WI38 (cell line): ENCODE results near the gene FBN1.

Experiments
- H3K4me3 ChIP-seq: 2 replicates; pipeline ENCODE4 v1.5.1; 2011; ENCODE audit warnings: low read depth, mild to moderate bottlenecking, control low read depth, low read length
- CTCF ChIP-seq: IDR thresholded peaks from 2 replicates; pipeline ENCODE4 v1.5.1; 2012; ENCODE audit warnings: low read depth, mild to moderate bottlenecking, control low read depth, low read length

The FBN1 gene

GRCh38 chr15:48574187-48574586, 71.3 kb downstream of the FBN1 start:
- no peak for TF ChIP-seq CTCF
- H3K4me3 ChIP-seq: no peak overlapping the region

GRCh38 chr15:48573780-48574179, 71.7 kb downstream of the FBN1 start:
- TF ChIP-seq CTCF: no peak
- no peak overlapping the region for H3K4me3 ChIP-seq

- no peak for TF ChIP-seq CTCF
These were observed 72.7 kb downstream of the FBN1 start for GRCh38 chr15:48572823-48573222.

GRCh38 chr15:48571510-48571909, 74.0 kb downstream of the FBN1 start:
- H3K4me3 ChIP-seq: no peak overlapping the region
- no peak for TF ChIP-seq CTCF

More at GRCh38 chr15:48572823-48573222, 72.7 kb downstream of the FBN1 start:
- no peak overlapping the region for H3K4me3 ChIP-seq

GRCh38 chr15:48570822-48571221, 74.7 kb downstream of the FBN1 start:
- no peak overlapping the region for H3K4me3 ChIP-seq
- TF ChIP-seq CTCF: no peak

GRCh38 chr15:48569591-48570302, 75.8 kb downstream of the FBN1 start:
- H3K4me3 ChIP-seq: no peak overlapping the region
- no peak for TF ChIP-seq CTCF

DNA sequence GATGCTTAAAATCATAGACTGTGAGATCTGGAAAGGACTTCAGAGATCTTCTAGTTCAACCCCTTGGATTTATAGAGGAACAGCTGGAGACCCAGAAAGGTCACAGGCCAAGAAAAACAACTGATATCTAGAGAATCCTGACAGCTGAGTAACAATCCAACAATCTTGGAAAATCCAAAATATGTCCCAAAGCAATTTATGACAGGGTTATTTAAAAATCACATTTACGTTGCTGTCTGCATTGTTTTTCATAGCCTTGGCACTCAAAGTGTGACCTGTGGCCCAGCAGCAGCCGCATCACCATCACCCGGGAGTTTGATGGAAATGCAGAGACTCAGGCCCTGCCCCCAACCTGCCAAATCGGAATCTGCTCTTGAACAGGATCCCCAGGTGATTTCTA, 78.8 kb downstream of the FBN1 start:
- H3K4me3 ChIP-seq: no peak overlapping the region
- TF ChIP-seq CTCF: no peak
